Erythroblast (primary cell): ENCODE measurements around the gene IZUMO4.

Source experiments
- DNase-seq, 2 experiments: peaks; one replicate each; lab custom pipeline; 2025; lab: John Stamatoyannopoulos, UW
- GATA1 ChIP-seq: IDR thresholded peaks from 2 replicates; pipeline ENCODE4 v1.6.1; 2011; ENCODE audit warnings: low read depth, mild to moderate bottlenecking, control low read depth, low read length, moderate library complexity
- POLR2A ChIP-seq: IDR thresholded peaks from 2 replicates; pipeline ENCODE4 v1.6.1; 2011; ENCODE audit warnings: mild to moderate bottlenecking, low read length

The IZUMO4 gene

GRCh38 chr19:2062770-2063169 lies 33.9 kb upstream of the IZUMO4 start:
- TF ChIP-seq GATA1: no peak
- no peak for TF ChIP-seq POLR2A

GRCh38 chr19:2063824-2064223 lies 32.9 kb upstream of the IZUMO4 start:
- TF ChIP-seq GATA1 (no peak), POLR2A (no peak)

More at GRCh38 chr19:2062770-2063169, 33.9 kb upstream of the IZUMO4 start:
- no peak for DNase-seq

GRCh38 chr19:2064395-2064787 lies 32.3 kb upstream of the IZUMO4 start:
- TF ChIP-seq GATA1: no peak
- no peak for TF ChIP-seq POLR2A
- no peak for DNase-seq

More at GRCh38 chr19:2063824-2064223, 32.9 kb upstream of the IZUMO4 start:
- no peak for DNase-seq

GRCh38 chr19:2064788-2065524 lies 31.8 kb upstream of the IZUMO4 start:
- DNase-seq: no peak
- TF ChIP-seq POLR2A (no peak), GATA1 (no peak)

- no peak for DNase-seq
These were observed 26.3 kb upstream of the IZUMO4 start for GRCh38 chr19:2070436-2070827.

GRCh38 chr19:2070986-2071673 lies 25.6 kb upstream of the IZUMO4 start:
- DNase-seq: no peak
- TF ChIP-seq POLR2A: no peak
- TF ChIP-seq GATA1: no peak

More at GRCh38 chr19:2070436-2070827, 26.3 kb upstream of the IZUMO4 start:
- TF ChIP-seq POLR2A (no peak), GATA1 (no peak)

- TF ChIP-seq POLR2A: no peak
- TF ChIP-seq GATA1: no peak
These were observed 23.8 kb upstream of the IZUMO4 start for GRCh38 chr19:2072757-2073551.

GRCh38 chr19:2076526-2076944 lies 20.2 kb upstream of the IZUMO4 start:
- no peak for TF ChIP-seq GATA1
- no peak for TF ChIP-seq POLR2A
- DNase-seq: no peak

More at GRCh38 chr19:2072757-2073551, 23.8 kb upstream of the IZUMO4 start:
- no peak for DNase-seq

GRCh38 chr19:2077398-2077797 lies 19.3 kb upstream of the IZUMO4 start:
- TF ChIP-seq POLR2A (no peak), GATA1 (no peak)
- DNase-seq: no peak

- DNase-seq: no peak
- TF ChIP-seq GATA1 (no peak), POLR2A (no peak)
These were observed 18.7 kb upstream of the IZUMO4 start for GRCh38 chr19:2077833-2078619.

- TF ChIP-seq POLR2A (no peak), GATA1 (no peak)
- no peak for DNase-seq
These were observed 17.4 kb upstream of the IZUMO4 start for GRCh38 chr19:2079076-2079864.

- TF ChIP-seq POLR2A (no peak), GATA1 (no peak)
- DNase-seq: no peak
These were observed 16.8 kb upstream of the IZUMO4 start for GRCh38 chr19:2079865-2080301.
